NCI-H187 treated with DMSO at 0.1 percent for 48 hours (cell line): ENCODE data around the gene ASIC2.

Experiments used
- DNase-seq: peaks from one replicate; lab custom pipeline; 2025; lab: John Stamatoyannopoulos, UW

Gene ASIC2

DNA sequence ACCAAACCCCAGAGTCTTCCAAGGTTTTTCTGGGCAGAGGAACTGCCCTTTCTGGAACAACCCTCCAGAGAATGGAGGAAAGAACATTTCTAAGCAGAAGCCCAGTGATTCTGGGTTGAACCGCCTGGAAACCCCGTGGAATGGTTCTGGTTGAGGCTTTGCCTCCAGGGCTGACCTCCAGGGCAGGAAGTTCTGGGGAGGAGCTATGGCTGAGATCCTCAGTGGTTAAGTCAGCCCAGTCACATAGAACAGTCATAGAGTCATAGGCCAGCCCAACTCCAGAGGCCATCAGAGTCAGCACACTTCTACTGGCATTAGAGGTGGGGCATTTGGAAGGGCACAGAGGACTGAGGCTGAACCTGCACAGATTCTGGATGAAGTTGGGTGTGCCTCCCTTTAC is 235.5 kb downstream of the ASIC2 start:
- no peak for DNase-seq

DNA sequence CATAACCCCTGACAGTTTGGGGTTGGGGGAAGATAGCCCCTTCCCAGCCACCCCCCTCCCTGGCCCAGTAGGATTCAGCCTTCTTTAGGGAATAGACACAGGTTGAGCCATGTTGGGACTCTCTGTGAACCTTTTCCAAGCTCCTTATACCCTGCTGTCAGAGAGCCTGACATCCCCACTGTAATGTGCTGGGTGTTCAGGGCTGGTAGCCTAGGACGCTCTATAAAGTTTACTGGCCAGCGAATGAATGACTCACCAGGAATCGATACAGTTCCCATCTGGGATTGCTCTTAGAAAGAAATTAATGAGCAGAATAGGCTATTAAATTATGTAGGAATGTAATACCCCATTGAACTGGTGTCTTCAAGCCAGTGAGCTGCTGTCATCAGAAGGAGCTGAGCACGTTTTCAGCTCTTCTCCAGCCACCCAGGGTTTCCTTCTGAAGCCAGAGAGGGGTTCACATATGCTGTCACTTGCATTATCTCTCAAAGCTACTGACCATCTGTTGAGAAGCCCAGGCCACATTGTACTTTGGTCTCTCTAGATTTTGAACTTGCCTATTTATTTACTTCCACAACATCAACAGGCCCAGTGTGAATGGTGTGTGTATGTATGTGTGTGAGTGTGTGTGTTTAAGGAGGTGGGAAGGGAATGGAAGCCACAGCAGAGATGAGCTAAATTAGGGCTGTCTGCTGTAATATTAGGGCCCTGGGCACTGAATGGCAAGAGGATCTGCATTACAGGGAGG is 236.5 kb downstream of the ASIC2 start:
- no peak for DNase-seq

DNA sequence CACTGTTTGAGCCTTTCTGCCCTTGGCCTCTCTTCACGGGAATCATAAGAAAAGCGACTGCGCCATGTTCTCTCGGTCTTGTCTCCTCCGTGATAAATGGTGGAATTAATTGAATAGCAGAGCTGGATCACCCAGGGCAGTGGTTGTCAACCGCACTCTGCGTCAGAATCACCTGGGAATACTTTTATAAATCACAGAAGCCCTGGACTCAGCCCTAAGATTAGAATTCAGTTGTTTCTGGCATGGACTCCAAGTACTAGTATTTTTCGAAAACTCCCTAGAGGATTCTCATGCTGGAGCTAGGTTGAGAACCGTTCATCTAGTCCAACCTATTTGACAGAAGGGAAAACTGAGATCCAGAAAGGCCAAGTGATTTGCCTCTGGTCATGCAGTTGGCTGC is 237.3 kb downstream of the ASIC2 start:
- no peak for DNase-seq

DNA sequence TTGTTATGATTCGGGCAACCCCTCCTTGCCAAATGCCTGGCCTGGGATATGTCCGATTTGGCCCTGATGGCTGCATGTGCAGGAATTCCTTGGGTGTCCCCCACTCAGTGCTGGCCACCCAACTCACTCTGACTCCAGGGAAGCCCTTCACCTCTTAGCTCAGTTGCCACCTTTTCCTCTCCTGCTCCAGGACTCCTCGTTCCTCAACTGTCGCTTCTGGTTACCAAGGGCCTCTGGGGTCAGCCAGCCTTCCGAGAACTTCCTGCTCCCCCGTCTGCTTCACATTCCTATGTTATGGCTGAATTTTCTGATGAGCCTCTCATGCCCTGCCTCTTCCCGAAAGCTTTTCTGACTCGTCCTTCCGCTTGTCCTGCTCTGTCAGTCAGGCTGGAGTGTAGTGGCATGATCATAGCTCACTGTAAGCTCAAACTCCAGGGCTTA is 237.9 kb downstream of the ASIC2 start:
- no peak for DNase-seq

DNA sequence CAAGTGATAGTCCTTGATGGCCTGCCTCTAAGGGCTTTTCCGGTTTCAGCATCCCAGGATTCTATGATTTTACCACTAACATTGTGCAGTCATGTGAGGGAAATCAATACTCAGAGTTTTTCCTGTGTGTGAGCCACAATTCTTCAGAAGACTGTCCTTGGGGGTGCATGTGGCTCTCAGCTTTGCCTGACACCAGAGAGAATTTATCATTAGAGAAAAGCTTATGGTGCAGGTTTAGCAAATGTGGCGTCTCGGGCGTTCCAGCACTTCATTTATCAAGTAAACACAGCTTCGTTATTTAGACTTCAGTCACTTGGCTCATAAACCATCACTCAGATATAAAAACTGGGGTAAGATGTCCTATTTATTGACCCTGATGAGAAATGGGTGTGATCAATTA is 238.7 kb downstream of the ASIC2 start:
- DNase-seq, result no peak

DNA sequence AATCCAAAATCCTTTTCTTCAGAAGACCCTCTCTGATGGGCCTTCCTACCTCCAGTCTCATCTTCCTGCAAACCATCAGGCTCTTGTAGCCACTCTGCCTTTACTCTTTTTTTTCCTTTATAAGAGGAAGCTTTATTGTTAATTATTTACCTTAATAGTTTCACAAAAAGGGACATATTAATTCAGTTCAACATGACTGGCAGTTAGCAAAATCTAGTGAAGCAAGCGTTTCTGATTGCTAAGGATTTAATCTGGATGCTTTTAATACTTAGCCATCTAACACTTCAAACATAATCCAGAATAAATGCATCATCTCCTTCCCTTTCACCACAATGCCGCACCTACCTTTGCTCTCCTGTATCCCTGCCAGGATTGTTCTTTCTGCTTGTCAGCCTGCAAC is 239.4 kb downstream of the ASIC2 start:
- DNase-seq, result no peak

DNA sequence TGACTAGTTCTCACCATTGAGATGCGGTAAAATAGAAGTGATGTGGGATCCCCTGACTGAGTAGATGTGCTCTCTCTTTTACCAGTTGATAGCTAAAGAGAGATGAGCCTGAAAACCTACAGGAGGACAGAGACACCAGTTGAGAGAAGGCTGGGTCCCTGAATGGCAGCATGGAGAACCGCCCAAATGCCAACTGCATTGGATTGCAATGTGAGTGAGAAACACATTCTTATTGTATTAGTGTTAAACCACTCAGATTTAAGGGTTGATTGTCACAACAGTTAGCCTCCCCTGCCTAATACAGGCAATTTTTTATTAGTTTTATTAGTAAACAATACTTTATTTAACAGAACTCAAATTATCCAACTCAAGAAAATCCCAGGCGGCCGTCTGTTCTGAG is 240.2 kb downstream of the ASIC2 start:
- no peak for DNase-seq

DNA sequence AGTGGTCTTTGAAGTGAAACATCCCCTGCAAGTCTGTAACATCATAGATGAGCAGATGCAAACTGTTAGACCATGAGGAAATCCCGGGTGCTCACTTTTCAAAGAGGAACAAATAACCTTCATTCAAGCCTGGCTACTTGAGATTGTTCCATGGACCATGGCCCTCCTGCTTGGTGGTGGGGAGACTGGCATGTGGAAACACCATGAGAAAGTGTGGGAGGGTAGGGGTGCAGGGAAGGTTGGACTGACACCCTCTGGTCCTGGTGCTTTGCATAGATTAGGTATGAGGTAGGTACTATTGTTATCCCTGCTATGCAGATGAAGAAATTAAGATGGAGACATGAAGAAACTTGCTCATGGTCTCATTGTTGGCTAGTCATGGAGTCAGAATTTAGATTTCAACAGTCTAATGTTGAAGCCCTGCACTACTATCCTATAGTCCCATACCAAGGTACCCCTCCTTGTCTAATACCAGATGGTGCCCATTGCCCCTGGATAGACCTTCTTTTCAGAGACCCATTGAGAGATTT is 242.4 kb downstream of the ASIC2 start:
- no peak for DNase-seq

DNA sequence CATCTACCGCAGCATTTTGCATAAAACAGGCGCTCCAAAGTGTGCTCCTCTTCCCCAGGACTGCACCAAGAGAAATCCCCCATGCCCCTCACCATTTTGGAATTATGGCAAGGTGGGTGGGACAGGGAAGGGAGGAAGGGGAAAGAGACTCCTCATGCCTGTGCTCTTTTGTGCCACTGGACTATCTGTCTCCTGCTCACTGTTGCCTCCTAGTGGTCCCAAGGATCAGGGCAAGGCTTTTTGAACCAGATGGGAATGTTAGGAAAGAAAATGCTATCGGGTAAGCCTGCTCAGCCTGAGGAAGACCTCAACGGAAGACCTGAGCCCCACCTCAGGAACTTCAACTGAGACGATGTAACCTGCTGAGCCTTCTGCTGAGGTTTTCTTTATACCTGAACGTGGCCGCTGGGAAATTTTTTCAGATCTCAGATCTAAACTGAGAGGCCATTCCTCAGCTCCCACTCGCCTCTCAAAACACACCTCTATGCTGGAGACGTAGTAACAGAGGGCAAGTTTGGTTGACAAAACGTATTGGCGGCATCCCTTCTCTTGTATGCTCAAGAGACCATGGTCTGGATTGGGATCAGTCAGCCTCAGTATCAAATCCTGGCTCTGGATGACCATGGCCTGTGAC is 243.2 kb downstream of the ASIC2 start:
- DNase-seq, result no peak

DNA sequence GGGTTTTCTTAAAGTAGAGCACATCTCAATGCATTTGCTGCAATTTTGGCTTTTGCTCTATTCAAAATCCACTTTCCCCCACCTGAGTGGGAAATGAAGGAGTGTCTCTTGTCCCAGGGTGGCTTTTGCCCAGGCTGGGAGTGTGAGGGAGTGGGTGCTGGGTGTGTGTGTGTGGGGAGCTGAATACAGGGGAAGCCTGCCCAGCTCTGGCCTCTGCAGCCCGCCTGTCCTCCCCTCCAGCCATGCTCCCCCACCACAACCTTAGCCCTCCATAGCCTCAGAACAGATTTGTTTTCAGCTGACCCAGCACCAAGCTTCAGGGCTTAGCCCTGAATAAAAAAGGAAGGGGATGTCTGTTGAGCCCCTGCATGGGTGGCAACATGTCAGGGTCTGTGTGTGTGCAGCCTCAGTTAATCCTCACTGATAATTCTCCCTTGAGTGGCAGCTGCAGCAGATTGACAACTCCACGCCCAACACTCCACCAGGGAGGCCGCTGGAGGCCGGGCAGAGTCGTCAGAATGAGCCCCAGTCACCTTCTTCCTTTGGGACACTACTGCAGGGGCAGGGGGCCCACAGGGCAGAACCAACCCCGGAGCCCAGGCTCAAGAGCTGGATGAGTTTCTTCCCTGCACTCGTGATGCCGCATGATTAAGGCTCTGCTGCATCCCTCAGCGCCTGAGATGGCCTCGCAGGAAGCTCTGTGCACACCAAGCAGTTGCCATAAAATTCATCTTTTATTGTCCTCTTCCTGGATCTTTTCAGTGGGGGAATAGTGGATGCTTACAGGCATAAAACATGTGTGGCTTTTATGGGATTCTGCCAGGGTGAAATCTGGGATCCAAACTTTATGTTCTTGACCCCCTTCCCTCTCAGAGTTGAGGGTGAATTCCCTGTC is 246.5 kb downstream of the ASIC2 start:
- DNase-seq, result no peak

DNA sequence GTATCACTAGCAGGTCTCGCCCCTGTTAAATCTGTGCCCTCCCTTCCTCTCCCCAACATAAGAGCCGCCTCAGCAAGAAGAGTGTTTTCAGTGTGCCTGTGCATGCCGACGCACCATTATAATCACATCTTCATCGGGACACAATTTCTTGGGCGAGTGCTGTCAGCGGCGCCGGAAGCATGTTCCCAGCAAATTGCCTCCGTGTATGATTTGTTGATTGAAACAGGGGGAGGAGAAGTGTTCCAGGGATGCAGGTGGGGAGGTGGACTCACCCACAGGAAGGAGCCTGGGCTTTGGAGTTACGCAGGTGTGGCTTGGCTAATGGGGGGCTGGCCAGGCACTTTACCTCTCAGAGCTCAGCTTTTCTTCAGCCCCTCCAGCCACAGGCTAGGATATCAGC is 247.9 kb downstream of the ASIC2 start:
- no peak for DNase-seq

DNA sequence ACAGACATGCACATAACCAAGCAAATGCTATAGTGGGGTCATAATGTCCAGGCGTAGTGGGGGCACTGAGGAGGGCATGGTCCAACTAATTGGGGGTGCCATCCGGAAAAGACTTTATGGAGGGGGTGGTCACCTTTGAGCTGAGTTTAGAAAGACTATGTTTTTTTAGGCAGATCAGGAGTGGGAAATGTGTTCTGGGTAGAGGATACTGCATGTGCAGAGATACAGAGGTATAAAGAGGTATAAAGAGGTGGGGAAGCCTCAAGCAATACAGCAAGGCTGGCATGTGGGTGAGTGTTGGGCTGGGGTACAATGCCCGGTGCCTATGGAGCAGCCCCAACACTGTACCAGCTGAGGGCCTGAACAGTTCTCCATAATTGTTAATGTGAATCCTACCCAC is 248.3 kb downstream of the ASIC2 start:
- no peak for DNase-seq

DNA sequence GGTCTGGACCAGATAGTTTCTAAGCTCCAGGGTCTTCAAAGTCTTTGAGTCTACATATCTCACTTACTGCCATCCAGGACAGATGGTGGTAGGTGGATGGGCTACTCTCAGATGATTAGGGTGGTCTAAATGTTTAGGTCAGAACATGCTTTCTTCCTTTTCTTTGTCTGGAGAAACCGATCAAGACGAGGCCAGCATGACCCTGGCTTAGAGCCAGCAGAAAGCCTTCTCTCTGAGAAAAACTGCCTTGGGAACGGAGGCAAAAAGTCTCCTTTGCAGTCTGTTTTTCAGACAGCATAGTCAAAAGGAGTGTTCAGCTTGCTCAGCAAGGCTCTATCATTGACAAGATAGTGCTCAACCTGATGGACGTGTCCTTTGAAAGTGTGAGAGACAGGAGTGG is 252.6 kb downstream of the ASIC2 start:
- no peak for DNase-seq

DNA sequence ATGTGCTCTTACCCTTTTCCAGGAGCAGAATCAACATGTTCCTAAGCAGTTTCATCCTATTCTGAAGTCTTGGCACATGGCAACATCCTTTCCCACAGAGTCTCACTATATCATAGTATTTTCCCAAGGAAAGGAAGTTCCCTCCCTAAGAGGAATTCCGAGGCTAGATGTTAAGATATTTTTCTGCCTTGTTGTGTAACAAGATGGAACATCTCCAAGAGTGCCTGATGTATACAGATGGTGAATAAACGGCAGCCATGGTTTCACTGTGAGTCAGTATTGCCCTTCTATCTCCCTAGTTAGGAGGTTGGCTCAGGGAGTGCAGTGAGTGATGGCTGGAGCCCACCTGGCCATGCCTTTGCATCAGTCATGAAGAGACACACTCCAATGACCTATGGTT is 253.2 kb downstream of the ASIC2 start:
- DNase-seq, result no peak

DNA sequence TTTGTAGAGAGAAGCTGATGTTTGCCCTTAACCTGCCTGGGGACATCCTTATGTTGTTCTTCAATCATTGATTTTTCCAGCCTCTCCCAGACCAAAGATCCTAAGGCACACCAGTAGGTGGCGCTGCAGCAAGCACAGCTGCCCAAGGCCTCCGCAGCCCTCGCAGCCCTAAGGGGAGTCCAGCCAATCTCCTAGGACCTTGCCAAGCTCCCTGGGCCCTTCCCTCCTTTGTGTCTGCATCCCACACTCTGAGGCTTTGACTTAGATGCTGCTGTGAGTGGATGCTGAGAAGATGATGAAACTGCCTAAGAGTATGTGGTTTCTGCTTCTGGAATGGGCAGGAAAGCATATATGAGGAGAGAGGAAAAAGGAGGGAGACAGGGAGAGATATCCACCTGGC is 254.4 kb downstream of the ASIC2 start:
- DNase-seq, result no peak

DNA sequence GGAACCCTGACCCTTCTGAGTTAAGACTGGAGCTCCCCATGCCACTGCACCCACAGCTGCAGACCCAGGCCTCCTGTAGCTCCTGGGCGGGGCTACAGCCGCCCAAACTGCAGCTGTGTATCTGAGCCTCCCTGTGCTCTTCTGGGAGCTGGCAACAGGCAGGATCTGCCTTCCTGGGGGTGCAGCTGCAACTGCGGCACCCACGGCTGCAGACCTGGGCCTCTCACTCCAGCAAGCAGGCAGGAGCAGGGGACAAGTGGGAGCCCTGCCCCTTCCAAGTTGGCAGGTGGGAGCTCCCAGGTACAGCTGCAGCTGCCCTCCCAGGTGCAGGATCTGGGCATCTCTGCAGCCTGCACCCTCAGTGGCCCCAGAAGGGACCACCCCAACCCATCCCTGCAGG is 259.9 kb downstream of the ASIC2 start:
- DNase-seq, result no peak

DNA sequence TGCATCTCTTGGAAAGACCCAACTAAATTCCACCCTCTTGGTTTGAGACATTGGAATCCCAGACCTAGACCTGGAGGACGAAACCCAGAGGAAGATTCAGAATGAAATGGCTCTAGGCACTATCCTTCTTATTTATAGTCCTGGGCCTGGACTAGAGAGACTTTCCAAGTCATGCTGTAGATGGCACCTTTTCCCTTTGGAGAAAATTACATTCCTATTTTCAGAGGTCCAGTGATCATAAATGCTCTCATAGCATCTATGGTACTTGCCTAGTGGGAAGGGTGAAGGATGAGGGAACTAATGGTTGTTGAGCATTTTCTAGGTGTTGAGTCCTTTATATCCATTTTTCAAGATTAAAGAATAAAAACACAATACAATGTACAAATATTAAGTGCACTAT is 264.3 kb downstream of the ASIC2 start:
- DNase-seq, result no peak

DNA sequence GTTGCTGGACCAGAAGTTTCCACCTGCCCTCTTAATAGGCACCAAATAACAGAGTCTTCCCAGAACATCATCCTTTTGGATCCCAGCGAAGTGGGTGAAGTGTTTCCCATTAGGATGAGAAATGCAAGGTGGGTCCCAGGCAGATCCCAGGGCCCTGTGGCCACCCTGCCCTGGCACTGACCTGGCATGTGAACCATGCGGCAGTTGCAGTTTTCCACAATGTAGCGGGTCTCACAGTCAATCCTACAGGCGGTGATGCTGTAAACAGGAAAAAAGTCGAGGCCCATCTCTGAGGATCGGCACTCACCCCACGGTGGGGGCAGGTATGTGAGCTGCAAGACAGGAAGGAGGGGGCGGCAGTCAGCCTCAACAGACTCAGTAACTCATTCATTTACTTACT is 265.0 kb downstream of the ASIC2 start:
- no peak for DNase-seq

DNA sequence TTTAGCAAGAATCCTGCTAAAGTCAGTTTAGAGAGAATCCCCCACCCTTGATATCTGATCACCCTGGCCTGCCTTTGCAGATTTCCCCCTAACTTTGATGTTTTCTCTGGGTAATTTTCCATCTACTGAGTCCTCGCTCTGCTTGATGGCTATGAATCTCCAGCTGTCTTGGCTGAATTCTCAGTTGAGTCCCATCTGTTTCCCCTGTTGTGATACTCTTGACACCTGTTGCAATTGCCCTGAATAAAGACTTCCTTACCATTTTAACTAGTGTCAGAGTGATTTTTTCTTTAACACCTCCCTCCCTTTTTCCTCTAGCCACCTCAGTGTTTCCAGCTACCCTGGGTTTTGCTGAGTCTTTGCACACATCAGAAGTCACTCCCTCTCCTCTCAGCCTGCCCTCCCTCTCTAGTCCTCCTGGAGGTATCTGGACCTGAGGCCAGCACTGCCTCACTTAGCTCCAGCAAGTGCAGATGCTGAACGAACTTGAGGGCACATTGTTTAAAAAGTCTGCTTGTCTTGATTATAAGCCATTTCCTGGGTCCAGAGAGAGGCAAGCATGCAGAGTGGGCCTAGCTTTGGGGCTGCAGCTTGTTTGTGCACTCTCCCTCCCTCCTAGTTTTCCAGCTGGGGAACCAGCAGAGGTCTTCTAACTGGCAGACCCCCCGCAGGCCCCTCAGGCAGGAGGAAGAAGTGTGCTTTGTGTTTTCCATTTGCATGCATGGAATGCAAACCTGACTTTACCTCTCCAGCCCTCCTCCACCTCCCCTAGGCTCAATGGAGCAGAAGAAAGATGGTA is 268.2 kb downstream of the ASIC2 start:
- no peak for DNase-seq

DNA sequence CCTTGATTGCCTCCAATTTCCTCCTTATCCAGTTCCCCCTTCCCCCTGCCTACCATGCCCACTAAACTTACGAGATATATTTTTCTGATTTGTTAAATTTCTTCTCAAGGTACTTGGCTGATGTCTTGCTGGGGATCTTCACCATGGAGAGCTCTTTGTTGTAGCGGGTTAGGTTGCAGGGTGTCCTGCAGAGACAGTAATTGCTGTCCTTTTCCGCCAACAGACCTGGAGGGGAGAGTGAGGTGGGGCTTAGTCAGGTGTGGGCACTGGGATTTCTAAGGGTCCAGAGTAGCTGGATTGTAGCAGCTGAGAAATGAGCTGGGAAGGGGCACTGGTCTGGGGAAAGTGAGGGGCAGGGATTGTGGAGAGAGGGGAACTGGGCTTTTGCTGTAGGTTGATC is 269.3 kb downstream of the ASIC2 start:
- no peak for DNase-seq

DNA sequence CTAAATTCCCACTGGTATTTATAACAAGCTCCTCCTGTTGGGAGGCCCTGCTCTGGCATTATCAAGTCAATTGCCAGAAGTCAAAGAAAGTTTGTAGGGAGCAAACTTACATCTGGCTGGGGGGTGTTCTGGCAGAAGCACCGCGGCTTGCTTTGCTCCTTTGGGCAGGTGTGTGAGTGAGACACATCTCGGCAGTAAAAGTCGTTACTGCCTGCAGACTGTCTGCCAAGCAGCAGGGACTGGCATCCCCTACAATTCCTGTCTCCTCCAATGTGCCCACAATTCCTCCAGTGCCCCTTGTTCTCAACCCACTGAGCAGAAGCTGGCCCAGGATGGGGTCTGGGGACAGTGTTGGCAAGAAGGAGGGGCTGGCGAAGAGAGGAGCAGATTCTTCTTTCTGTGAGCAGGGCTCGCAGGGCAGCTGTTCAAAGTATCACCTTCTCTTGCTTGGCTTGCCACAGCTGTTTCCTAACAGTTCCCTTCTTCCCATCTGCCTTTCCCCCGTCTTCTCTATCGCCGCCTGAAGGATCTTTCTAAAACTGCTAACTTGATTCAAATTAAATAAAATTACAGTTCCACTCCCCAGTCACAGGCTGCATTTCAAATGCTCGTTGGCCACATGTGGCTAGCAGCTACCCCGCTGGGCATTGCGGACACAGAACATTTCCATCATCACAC is 271.2 kb downstream of the ASIC2 start:
- no peak for DNase-seq
